GM19452 (cell line): ENCODE measurements around the gene MED13L.
A peak's percentile ranks its signal among the peaks of the same experiment; 100 is the strongest.

Experiments used
- ATAC-seq: cut with Tn5 transposase; IDR thresholded peaks from one replicate; pipeline ENCODE4 v1.9.1; 2021; ENCODE audit not compliant: unreplicated experiment

MED13L gene

GRCh38 chr12:116188581-116188980 lies 88.9 kb downstream of the MED13L start:
- no peak for ATAC-seq

- no peak for ATAC-seq
Measured at GRCh38 chr12:116187151-116187511, 90.4 kb downstream of the MED13L start.

GRCh38 chr12:116186482-116187150 lies 90.9 kb downstream of the MED13L start:
- no peak for ATAC-seq

- no peak for ATAC-seq
Measured at GRCh38 chr12:116184763-116185162, 92.7 kb downstream of the MED13L start.

- ATAC-seq, result no peak
Measured at GRCh38 chr12:116183741-116184141, 93.8 kb downstream of the MED13L start.

GRCh38 chr12:116182359-116183063 lies 95.0 kb downstream of the MED13L start:
- ATAC-seq, result no peak

- no peak for ATAC-seq
Measured at GRCh38 chr12:116180448-116180847, 97.0 kb downstream of the MED13L start.

GRCh38 chr12:116179384-116179783 lies 98.1 kb downstream of the MED13L start:
- no peak for ATAC-seq

GRCh38 chr12:116177017-116177416 lies 100.5 kb downstream of the MED13L start:
- ATAC-seq, result no peak

- no peak for ATAC-seq
Measured at GRCh38 chr12:116174904-116175303, 102.6 kb downstream of the MED13L start.

- no peak for ATAC-seq
Measured at GRCh38 chr12:116174006-116174405, 103.5 kb downstream of the MED13L start.

- ATAC-seq, result peak; percentile 83
Measured at GRCh38 chr12:116172224-116172849, 105.2 kb downstream of the MED13L start.

GRCh38 chr12:116171549-116171948 lies 105.9 kb downstream of the MED13L start:
- no peak for ATAC-seq

GRCh38 chr12:116169071-116169470 lies 108.4 kb downstream of the MED13L start:
- no peak for ATAC-seq

- ATAC-seq, result no peak
Measured at GRCh38 chr12:116166306-116166705, 111.2 kb downstream of the MED13L start.

- ATAC-seq, result no peak
Measured at GRCh38 chr12:116165036-116165425, 112.5 kb downstream of the MED13L start.

GRCh38 chr12:116164250-116165035 lies 113.0 kb downstream of the MED13L start:
- ATAC-seq, result no peak

- ATAC-seq, result no peak
Measured at GRCh38 chr12:116162071-116162470, 115.4 kb downstream of the MED13L start.

- ATAC-seq, result no peak
Measured at GRCh38 chr12:116161588-116161987, 115.9 kb downstream of the MED13L start.

GRCh38 chr12:116160883-116161458 lies 116.5 kb downstream of the MED13L start:
- ATAC-seq, result no peak

GRCh38 chr12:116160231-116160630 lies 117.3 kb downstream of the MED13L start:
- ATAC-seq, result no peak
